ENCODE measurements around the gene MGAM2.

The MGAM2 gene

GRCh38 chr7:142176901-142177300 lies 65.4 kb downstream of the MGAM2 start:
- no peak for DNase-seq (ENCODE audit: low spot score)

- DNase-seq (ENCODE audit: low spot score) = no peak
Observed at GRCh38 chr7:142177869-142178268, 66.4 kb downstream of the MGAM2 start.

DNA sequence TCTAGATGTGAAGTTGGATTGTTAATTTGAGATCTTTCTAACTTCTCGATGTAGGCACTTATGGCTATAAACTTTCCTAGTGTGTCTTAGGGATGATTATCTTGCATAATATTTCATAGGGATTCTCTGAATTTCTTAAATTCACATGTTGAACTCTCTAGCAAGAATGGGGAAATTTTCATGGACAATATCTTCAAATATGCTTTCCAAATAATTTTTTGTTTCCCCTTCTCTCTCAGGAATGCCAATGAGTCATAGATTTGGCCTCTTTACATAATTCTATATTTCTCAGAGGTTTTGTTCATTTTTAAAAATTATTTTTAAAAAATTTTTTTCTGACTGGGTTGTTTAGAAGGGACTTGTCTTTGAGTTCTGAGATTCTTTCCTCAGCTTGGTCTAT lies 68.9 kb downstream of the MGAM2 start:
- DNase-seq (ENCODE audit: low spot score) = no peak

DNA sequence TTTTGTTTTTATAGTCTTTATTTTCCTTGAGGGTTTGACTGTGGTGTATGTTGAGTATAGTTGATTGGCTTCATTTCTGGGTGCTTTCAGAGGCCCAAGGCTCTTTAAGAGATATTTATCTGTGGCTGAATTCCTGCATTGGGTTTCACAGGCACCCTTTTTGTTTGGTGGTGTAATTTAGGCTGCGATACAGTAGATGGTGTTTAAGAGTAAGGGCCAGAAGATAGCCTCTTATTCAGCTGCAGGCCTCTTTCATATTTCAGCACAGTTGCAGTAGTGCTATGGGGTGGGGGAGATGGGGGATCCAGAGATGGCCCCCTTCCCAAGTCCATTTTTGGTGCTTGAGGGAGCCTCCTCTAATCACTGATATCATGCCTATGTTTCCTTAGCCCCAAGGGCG lies 69.7 kb downstream of the MGAM2 start:
- DNase-seq (ENCODE audit: low spot score) = no peak

DNA sequence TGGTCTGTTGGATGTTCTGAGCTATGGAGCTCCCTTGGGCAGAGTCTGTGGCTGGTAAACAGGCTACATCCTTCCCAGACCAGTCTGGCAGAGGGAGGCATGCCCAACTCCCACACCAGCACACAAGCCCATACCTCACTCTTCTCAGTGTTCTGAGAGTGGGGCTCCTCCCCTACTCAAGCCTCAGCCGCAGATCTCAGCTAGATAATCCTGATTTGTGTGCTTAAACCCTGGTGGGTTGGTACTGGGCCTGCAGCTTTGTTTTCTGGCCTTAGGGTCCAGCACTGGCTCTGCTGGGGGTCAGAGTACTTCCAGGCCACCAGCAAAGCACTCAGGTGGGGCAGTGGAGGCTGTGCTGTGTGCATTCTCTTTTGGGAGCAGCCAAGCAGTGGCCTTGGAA lies 70.4 kb downstream of the MGAM2 start:
- no peak for DNase-seq (ENCODE audit: low spot score)

DNA sequence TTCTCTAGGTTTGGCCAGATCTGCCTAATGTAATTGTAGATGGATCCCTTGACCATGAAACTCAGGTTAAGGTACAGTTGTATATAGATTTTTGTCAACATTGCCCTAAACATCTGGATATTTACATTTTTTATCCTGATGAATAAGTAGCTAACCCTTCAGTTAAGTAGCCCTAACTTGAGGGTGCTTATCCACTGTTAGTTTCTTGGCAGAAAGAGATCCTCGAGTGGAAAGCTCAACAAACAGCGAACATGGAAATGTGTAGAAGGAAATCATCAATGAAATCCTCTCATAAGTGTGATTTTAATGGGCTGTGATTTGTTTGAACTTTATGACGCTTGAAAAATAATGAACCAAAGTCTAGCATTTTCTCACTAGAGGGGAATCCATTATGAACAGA lies 73.6 kb downstream of the MGAM2 start:
- DNase-seq (ENCODE audit: low spot score) = no peak

GRCh38 chr7:142185801-142186200 lies 74.3 kb downstream of the MGAM2 start:
- DNase-seq (ENCODE audit: low spot score) = no peak

- DNase-seq (ENCODE audit: low spot score) = no peak
Observed at GRCh38 chr7:142188154-142188553, 76.6 kb downstream of the MGAM2 start.

DNA sequence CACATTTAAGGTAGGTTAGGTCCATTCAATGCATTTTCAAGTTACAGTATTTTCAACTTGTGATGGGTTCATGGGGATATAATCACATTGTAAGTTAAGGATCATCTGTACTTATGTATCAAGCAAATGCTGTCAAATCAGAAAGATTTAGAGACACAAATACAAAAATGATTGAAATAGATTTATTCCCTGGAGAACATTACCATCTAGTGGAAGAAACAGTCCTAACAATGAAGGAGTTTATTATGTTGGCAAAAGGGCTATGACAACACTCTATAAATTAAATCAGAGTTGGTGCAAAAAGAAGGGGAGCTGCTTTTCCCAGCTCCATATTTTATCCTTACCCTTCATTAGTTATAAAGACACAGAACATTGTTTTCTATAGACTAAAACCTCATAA lies 77.3 kb downstream of the MGAM2 start:
- peak; percentile 39 for DNase-seq (ENCODE audit: low spot score)

DNA sequence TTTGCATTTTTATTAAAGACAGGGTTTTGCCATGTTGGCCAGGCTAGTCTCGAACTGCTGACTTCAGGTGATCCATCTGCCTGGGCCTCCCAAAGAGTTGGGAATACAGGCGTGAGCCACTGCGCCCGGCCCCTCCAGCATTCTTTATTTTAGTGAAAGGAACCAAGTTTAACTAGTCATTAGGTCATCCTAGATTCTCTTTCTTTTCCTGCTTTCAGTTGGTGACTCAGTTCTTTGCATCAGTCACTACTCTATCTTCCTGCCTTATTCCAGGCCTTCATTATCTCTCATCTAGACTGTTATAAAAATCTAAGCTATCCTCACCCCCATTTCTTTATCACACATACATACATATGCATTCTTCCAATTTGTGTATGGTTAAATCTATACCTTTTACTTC lies 82.7 kb downstream of the MGAM2 start:
- DNase-seq (ENCODE audit: low spot score) = no peak

DNA sequence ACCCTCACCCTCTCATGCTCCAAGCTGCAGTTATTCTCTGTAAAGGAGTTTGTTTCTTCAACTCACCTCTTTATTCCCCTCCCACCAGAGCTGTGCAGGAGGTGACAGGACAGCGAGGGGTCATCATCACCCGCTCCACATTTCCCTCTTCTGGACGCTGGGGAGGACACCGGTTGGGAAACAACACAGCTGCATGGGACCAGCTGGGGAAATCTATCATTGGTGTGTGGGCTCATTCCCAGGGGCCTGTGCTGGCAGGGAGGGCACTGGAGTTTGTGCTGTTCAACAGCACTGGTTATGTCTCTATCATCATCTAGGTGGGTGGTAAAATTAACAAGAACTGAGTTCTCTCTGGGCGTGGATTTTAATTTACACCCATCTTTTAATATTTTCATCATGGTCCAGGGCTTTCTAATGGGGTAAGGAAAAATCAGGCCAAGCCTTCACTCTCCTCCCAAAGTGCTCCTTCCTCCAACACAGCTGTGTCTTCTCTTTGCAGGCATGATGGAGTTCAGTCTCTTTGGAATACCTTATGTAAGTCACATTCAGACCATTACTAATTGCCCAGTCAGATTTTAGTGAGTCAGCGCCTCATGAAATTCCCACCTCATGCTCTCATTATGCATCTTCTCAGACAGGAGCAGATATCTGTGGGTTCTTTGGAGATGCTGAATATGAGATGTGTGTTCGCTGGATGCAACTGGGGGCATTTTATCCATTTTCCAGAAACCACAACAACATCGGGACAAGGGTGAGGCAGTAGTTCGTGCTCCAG lies 84.7 kb downstream of the MGAM2 start:
- DNase-seq (ENCODE audit: low spot score) = no peak

DNA sequence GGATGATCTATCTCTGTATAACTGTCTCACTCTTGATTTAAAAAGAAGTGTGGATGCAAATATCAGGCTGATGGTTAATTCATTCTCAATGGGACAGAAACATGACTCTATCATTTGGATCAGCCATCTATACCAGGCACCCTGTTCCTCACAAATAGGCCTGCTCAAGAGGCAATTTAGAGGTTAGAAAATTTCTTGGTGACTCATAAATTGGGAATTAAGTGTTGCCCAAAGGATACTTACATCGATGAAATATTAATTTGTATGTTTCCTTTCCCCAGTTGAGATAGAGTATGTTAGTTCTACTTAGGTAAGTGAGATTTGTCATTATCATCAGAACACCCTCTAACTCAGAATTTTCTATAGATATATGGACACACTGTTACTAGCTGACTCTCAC lies 88.7 kb downstream of the MGAM2 start:
- no peak for DNase-seq (ENCODE audit: low spot score)

- no peak for DNase-seq (ENCODE audit: low spot score)
Observed at GRCh38 chr7:142228537-142229104, 117.1 kb downstream of the MGAM2 start.

- peak; percentile 9 for DNase-seq (ENCODE audit: low spot score)
Observed at GRCh38 chr7:142231716-142232115, 120.2 kb downstream of the MGAM2 start.

DNA sequence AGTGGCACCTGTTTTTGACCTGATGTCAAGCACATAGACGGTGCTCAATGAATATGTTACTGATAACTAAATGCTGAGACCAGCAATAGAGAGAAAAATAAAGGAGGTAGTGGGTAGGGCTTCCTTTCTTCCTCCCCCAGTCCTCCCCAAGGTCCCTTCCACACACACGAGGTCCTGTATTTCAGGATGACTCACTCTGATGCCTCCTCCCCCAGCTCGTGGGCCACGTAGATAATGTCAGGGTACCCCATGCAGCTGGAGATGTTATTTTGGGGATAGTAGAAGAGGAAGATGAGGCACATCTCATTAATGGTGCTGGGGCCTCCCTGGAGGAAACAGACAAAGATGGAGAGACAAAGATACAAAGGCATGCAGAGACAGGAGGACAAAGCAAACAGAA lies 129.0 kb downstream of the MGAM2 start:
- DNase-seq (ENCODE audit: low spot score) = no peak

DNA sequence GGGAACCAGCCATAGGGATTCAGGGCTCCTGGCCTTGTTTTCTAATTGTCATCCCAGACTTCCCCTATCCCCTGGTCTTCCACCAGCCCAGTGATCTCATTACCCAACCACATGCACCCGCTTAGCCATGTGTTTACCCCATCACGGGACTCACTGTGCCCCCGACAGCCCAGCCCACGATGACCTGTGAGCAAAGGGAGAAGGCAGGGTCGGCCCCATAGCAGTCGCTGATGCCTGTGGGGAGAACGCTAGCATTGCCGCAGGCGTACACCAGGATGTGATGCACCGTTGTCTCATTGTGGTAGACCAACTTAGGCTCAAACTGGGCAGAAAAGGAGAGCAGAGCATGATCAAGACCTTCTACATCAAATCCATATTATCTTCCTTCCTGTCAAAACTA lies 132.3 kb downstream of the MGAM2 start:
- no peak for DNase-seq (ENCODE audit: low spot score)

DNA sequence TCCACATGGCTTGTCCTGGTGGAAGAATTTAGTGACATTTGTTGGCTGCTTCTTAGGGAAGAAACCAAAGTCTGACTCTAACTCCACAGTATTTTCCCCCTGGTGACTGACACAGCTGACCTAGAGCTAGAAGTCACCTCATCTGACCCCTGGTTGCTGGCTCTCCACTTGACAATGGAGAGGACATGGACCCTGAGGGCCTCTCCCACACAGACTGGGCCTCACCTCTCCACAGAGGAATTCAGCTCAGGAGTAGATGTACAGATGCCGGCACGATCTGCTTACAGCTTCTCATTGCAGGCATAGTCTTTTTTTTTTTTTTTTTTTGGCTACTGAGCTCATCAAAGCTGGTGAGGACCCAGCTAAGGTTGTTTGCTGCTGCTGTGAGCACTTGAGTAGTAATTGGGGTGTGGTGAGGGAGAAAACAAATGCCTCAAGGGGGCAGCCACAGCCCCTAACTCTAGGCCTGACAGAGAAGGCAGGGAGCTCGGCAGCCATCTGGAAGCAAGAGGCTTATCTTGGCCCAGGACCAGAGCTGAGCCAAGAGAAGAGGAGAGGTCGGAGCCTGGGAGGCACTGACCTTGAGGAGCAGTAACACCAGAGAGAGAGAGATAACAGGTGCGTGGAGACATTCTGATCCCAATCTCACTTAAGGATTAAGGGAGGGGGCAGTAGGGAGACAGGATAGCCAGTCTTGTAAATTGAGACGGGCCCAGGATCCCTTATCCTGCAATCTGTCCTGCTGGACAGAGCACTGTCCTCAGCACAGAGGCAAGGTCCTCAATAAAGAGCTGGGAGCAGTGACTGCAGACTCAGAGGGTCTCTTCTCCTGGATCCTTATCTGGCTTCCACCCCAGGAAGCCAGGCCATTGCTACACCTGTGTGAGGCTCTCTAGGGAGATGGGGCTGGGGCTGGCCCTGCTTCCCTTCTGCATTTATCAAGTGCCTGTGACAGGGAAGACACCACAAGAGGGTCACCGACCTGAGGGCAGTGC lies 136.9 kb downstream of the MGAM2 start:
- DNase-seq (ENCODE audit: low spot score) = no peak

DNA sequence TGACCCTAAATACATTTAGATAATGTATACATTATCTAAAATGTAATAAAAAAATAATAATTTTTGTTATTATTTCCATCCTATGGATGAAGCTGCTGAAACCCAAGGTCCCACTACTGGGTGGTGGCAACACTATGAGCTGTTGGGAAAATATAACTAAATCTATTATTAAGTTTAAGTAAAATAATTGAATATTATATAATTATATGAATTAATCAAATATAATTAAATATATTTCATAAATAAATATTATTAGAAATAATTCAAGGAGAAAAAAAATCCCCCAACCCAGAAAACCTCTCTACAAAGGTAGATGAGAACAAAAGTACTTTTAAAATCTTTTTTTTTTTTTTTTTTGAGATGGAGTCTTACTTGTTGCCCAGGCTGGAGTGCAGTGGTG lies 138.4 kb downstream of the MGAM2 start:
- no peak for DNase-seq (ENCODE audit: low spot score)

DNA sequence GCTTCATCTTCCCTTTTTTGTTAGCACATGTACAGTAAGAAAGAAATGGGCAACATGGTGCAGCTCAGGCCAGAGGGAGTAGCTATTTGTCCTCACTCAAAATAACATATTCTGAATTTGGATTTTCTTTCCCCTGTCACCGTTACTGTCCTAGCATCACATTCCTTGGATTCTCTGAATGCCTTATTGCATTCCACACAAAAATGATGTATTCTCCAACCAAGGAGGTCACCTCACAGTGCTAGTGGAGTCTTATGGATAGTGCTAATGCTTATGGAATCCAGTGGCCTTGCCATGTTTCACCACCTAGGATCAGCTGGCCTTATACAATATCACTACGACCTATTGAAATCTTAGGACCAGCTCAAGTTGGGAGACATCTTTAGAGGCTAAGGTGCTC lies 139.2 kb downstream of the MGAM2 start:
- DNase-seq (ENCODE audit: low spot score) = no peak

GRCh38 chr7:142257958-142258357 lies 146.4 kb downstream of the MGAM2 start, which contains the start of gene PRSS58:
Gene PRSS58 (minus strand): TSS chr7:142258058. CDS start chr7:142257707, 351 bp downstream.
- DNase-seq (ENCODE audit: low spot score) = no peak

GRCh38 chr7:142263598-142264380 lies 152.3 kb downstream of the MGAM2 start:
- no peak for DNase-seq (ENCODE audit: low spot score)
